Activated CD4-positive, alpha-beta T cell treated with anti-CD3 and anti-CD28 coated beads, Interleukin-2, amount 50 U/mL, for 4 hours (primary cell): ENCODE results near the gene MAFF.
"Not testable (repeated sequence)": the region's sequence is repeated elsewhere in the genome, so short reads cannot be mapped to it uniquely, and the experiment has no call there.

Experiments used
- DNase-seq, 2 experiments: peaks; one replicate each; pipeline ENCODE4 v3.0.0-alpha.2; 2020

Gene MAFF

GRCh38 chr22:38201711-38202436 lies at the start of gene MAFF:
Gene MAFF (plus strand): TSS chr22:38201994. CDS start chr22:38213854, 11,860 bp downstream.
- DNase-seq: peak; percentile 87 to 89

GRCh38 chr22:38153821-38154562 lies 47.8 kb upstream of the MAFF start:
- DNase-seq: no peak

GRCh38 chr22:38154563-38154915 lies 47.3 kb upstream of the MAFF start:
- not testable (repeated sequence) for DNase-seq

- DNase-seq: no peak
These were observed 46.1 kb upstream of the MAFF start for GRCh38 chr22:38155703-38156102.

- DNase-seq: no peak
These were observed 38.6 kb upstream of the MAFF start for GRCh38 chr22:38162881-38163843.

GRCh38 chr22:38163844-38164550 lies 37.8 kb upstream of the MAFF start:
- DNase-seq: no peak

- DNase-seq: no peak
These were observed 37.3 kb upstream of the MAFF start for GRCh38 chr22:38164551-38164918.

GRCh38 chr22:38165922-38166593 lies 35.7 kb upstream of the MAFF start:
- no peak for DNase-seq

- DNase-seq: no peak
These were observed 33.8 kb upstream of the MAFF start for GRCh38 chr22:38167988-38168407.

- no peak for DNase-seq
These were observed 32.7 kb upstream of the MAFF start for GRCh38 chr22:38169116-38169515.

- no peak for DNase-seq
These were observed 31.3 kb upstream of the MAFF start for GRCh38 chr22:38170469-38170868.

GRCh38 chr22:38171927-38172831 lies 29.6 kb upstream of the MAFF start:
- no peak for DNase-seq

- no peak for DNase-seq
These were observed 28.8 kb upstream of the MAFF start for GRCh38 chr22:38172832-38173640.

- DNase-seq: no peak
These were observed 28.2 kb upstream of the MAFF start for GRCh38 chr22:38173641-38173906.

- DNase-seq: no peak
These were observed 27.2 kb upstream of the MAFF start for GRCh38 chr22:38174626-38175025.

GRCh38 chr22:38175206-38176118 lies 26.3 kb upstream of the MAFF start:
- DNase-seq: no peak

- DNase-seq: peak; percentile 13 to 18
These were observed 25.5 kb upstream of the MAFF start for GRCh38 chr22:38176170-38176741.

GRCh38 chr22:38177044-38177443 lies 24.8 kb upstream of the MAFF start:
- DNase-seq: no peak

- not testable (repeated sequence) for DNase-seq
These were observed 24.2 kb upstream of the MAFF start for GRCh38 chr22:38177571-38177925.
